GM12872 (cell line): Measurements from ENCODE around the gene HDGFL3.

Source experiments
- TF ChIP-seq, protein P1 (sequence below): IDR thresholded peaks from 3 replicates; pipeline ENCODE4 v1.5.1; 2011; ENCODE audit warnings: low read depth, mild to moderate bottlenecking, low read length, moderate library complexity; ENCODE audit not compliant: insufficient read depth

HDGFL3 gene

DNA sequence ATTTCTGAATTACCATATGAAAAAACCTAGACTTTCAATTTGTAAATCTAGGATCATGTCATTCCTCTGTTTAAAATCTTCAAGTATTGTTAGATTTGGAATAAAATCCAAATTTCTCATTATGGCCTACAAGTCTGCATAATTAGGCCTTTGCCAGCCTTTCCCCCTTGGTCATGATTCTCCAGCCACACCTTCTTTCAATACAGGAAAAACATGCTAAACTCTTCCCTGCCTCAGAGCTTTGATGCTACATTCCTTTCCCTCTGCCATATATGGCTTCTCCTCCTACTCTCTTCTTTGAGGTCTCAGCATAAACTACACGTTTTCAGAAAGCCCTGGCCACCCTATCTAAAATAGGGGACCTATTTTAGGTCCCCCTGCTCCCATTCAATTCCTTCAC is 51.7 kb downstream of the HDGFL3 start:
- TF ChIP-seq, protein P1, sequence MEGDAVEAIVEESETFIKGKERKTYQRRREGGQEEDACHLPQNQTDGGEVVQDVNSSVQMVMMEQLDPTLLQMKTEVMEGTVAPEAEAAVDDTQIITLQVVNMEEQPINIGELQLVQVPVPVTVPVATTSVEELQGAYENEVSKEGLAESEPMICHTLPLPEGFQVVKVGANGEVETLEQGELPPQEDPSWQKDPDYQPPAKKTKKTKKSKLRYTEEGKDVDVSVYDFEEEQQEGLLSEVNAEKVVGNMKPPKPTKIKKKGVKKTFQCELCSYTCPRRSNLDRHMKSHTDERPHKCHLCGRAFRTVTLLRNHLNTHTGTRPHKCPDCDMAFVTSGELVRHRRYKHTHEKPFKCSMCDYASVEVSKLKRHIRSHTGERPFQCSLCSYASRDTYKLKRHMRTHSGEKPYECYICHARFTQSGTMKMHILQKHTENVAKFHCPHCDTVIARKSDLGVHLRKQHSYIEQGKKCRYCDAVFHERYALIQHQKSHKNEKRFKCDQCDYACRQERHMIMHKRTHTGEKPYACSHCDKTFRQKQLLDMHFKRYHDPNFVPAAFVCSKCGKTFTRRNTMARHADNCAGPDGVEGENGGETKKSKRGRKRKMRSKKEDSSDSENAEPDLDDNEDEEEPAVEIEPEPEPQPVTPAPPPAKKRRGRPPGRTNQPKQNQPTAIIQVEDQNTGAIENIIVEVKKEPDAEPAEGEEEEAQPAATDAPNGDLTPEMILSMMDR: no peak

DNA sequence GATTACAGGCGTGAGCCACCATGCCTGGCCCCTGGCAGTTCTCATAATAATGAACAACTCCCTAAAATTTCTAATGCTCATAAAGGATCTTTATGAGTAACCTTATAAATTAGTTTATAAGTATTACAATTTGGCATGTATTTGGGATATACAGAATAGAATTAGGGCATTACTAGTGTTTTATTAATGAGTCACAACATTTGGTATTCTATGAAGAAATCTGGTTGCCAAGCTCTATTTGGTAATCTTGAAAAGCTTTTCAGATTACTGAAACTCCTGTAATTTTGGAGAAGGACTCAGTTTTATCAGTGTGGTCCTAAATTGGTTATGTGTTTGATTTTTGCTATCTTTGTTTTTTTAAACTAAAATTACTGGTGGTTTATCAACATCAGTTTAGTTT is 54.3 kb downstream of the HDGFL3 start:
- TF ChIP-seq, protein P1: no peak

DNA sequence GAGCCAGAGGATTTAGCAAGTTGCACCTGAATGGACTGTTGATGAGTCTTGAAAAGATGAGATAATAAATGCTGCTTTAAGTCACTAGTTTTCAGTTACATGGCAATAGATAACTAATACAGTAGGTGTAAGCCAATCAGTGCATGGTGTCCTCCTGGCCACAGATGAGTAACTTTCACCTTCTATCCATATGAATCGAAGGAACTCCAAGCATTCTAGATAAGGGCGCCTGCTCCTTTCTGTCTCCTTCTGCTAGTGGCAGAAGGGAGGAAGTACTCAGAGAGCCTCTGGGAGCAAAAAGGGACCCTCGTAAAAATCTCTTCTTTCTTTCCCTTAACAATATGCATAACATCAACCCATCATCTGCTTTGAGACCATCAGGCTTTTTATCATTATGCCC is 62.9 kb downstream of the HDGFL3 start:
- TF ChIP-seq, protein P1: no peak

DNA sequence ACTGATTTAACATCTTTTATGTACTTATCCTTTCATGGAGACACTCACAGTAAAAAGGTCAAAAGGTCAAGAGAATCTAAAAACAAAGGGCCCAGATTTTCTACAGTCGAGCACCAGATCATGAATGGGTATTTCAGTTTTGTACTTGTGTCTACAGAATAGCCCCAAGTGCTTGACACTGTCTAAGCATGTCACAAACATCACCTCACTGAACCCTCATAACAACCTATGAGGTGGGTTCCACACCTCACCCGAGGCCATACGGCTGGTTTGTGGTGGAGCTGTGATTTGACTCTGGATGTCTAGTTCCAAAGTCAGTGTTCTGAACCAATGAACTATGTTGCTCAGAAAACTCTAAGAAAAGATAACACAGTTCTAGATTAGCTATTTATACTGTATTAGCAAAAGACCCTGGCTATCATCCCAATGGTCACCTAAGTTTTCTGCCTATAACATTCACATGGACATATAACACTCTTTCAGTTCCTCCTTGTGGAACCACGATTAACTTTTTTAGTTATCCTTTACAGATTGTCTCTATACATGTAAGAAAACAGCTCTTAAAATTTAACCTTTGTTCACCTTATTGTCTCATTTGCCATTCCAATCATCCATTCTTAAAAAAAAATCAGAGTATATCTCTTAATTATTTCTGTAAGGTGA is 74.6 kb downstream of the HDGFL3 start:
- TF ChIP-seq, protein P1: no peak

DNA sequence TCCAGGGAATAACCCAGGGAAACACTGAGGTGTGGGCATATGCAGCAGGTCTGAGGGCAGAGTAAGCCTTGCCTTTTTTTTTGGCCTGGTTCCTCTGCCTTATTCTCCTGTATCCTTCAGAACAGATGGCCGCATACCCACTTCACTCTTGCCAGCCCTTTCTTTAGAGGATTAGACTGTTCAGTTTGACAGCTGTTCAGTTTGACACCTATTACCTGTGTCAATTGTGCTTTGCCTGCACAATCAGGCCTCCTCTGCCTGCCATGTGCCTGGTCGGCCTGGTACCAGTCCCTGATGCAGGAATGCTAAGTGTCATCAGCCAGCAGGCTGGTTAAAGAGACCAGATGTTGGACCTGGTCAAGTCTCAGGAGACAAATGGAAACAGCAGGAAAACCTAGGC is 77.8 kb downstream of the HDGFL3 start:
- TF ChIP-seq, protein P1: no peak

DNA sequence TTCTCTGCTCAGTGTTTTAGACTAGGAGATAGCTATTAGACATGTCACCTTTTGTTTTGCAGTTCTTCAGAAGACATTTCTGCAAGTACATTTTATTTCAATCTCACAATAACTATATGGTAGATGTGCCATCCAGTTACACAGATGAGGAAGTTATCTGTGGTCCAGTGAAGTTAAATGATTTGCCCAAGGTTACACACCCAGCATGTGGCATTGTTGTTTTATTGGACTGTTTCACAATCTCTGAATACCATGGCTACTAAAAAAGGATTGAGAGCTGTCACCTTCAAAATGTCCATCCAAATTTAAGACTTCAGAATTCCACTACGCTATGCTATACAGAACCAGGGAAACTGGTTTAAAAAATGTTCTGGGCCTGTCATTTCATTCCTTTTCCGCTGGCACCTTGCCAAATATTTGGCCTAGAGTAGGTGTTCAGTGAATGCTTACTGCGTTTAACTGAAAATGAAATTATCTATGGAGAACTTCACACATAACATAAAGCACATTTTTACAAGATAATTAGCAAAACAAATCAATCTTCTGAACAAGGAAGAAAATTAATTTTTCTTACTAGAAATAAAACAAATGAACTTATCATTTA is 80.0 kb downstream of the HDGFL3 start:
- TF ChIP-seq, protein P1: no peak

DNA sequence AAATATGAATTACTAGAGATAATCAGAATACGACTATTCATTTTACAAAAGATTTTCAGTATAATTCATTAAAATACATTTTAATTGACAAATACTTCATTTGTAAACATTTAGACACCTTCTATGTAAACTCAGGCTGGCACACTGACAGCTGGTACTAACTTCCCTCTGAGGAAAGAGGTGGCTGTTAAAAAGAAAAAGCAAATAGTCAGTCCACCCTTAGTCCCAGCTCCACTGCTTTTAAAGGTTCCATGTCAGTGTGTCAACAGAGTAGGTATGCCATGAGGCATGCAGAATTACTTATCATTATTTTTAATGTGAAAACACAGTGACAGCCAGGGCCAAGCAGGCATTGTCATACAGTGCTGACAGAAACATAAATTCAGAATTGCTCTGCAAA is 84.1 kb downstream of the HDGFL3 start:
- TF ChIP-seq, protein P1: no peak
